Astrocyte (in vitro differentiated cells and primary cell): ENCODE measurements around the gene DVL3.

Experiments
- CTCF ChIP-seq: IDR thresholded peaks from 2 replicates; pipeline ENCODE4 v1.5.1; 2011; ENCODE audit warnings: low read depth, mild to moderate bottlenecking, inconsistent platforms, low read length, moderate library complexity; ENCODE audit not compliant: insufficient read depth
- EZH2 ChIP-seq: IDR thresholded peaks from 2 replicates; pipeline ENCODE4 v1.6.1; 2012; ENCODE audit warnings: mild to moderate bottlenecking, low read length, inconsistent platforms; ENCODE audit not compliant: insufficient read depth

DNA sequence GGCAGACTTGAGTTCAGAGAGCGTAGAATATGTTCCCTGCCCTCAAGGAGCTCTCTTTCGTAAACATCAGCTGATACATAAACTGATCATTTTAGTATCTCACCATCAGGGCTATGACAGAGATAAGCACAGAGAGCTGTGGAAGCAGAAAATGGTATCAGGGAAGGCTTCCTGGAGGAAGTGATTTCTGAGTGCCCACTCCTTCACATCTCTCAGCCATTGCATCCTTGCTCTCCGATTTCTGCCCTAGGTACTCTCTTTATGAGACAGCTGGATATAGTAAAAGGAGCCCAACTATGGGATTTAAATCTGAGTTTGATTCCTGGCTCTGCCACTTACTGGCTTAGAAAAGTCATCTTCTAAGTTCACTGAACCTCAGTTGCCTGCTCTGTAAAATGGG, 10.4 kb downstream of the DVL3 start:
- no peak for TF ChIP-seq CTCF
- no peak for TF ChIP-seq EZH2
